Limb (tissue), 2 donors: ENCODE results near the gene F2.

Experiments used
- DNase-seq, 2 donors: peaks; one replicate each; pipeline ENCODE4 v3.0.0-alpha.2; 2016; ENCODE audit errors: extremely low spot score in 2 of 2

F2 gene

GRCh38 chr11:46741600-46742484 is 22.8 kb downstream of the F2 start:
- no peak for DNase-seq

GRCh38 chr11:46743043-46743442 is 24.0 kb downstream of the F2 start:
- no peak for DNase-seq

GRCh38 chr11:46743693-46744339 is 24.8 kb downstream of the F2 start:
- DNase-seq, result no peak

GRCh38 chr11:46745328-46745727 is 26.3 kb downstream of the F2 start:
- DNase-seq, result no peak

- no peak for DNase-seq
These were observed 27.0 kb downstream of the F2 start for GRCh38 chr11:46745995-46746394.

GRCh38 chr11:46747150-46747549 is 28.1 kb downstream of the F2 start:
- no peak for DNase-seq

GRCh38 chr11:46755962-46756361 is 36.9 kb downstream of the F2 start:
- DNase-seq, result no peak

- no peak for DNase-seq
These were observed 40.2 kb downstream of the F2 start for GRCh38 chr11:46759196-46759595.

- DNase-seq, result no peak
These were observed 41.6 kb downstream of the F2 start for GRCh38 chr11:46760429-46761128.

GRCh38 chr11:46761807-46762206 is 42.8 kb downstream of the F2 start:
- DNase-seq, result no peak

GRCh38 chr11:46762248-46762647 is 43.2 kb downstream of the F2 start:
- no peak for DNase-seq

- no peak for DNase-seq
These were observed 47.6 kb downstream of the F2 start for GRCh38 chr11:46766656-46767055.

- DNase-seq, result no peak
These were observed 50.7 kb downstream of the F2 start for GRCh38 chr11:46769636-46770221.

GRCh38 chr11:46776878-46777277 is 57.9 kb downstream of the F2 start:
- DNase-seq, result no peak

- no peak for DNase-seq
These were observed 59.4 kb downstream of the F2 start for GRCh38 chr11:46778416-46778815.
